NCI-H146 treated with DMSO at 0.1 percent for 48 hours (cell line): ENCODE measurements around the gene MYOM3.

Experiments
- DNase-seq: peaks from one replicate; lab custom pipeline; 2025; ENCODE audit not compliant: unreplicated experiment; lab: John Stamatoyannopoulos, UW

MYOM3 gene

DNA sequence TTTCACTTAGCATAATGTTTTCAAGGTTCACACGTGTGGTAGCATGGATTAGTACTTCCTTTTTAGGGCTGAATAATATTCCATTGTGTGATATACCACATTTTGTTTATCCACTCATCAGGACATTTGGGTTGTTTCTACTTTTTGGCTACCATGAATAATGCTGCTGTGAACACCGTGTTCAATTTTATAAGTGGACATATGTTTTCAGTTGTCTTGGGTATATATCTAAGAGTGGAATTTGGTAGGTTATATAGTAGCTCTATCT is 27.2 kb upstream of the MYOM3 start:
- DNase-seq, result no peak

DNA sequence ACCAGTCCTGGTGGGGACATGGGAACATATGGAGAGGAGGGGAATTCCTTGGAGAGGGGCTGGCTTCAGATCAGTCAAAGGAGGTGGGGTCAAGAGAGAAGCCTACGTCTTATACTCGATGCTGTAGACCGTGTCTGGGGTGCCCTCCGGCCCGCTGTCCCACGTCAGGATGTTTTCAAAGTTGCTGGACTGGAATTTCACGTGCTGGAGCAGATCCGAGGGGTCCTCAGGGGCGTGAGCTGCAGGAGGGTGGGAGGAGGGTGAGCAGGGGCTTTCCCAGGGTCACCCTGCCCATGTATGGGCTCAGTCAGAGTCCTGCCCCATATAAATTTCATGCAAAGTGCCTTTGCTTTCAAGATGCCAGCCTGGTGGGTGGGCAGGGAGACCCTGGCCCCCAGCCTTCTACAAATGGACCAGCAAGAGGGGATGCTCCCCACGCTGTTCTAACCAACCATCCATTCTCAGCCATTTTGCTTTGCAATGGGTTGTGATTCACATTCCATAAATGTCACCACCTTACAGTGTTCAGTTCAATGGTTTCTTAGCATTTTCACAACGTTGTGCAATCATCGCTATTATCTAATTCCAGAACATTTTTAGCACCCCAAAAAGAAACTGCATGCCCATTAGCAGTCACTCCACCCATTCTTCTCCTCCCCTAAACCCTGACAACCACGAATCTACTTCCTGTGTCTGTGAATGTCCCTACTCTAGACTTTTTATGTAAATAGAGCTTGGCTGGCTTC is 26.7 kb upstream of the MYOM3 start:
- DNase-seq, result no peak

DNA sequence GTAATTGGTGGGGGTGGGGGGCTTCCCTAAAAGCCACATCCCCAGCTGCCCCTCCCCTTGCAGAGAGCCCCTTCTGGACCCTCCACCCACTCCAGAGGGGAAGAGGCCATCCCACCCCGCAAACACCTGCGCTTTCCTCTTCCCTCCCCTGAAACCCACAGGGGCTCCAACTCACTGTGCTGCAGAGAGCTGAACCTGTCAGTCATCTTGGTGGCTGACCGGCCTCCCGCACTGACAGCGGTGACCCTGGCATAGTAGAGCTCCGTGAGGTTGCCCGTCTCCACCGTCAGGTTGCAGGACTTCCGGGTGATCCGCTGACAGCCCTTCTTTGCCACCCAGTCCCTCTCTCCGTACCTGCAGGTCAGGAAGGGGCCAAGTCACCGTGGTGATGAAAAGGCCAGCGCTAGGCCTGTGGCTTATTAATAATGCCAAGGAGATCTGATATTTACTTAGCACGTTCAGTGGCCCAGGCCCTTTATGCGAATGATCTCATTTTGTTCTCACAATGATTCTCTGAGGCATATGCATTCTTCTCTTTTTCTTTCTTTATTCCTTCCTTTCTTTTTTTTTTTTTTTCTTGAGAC is 25.1 kb upstream of the MYOM3 start:
- DNase-seq, result no peak

DNA sequence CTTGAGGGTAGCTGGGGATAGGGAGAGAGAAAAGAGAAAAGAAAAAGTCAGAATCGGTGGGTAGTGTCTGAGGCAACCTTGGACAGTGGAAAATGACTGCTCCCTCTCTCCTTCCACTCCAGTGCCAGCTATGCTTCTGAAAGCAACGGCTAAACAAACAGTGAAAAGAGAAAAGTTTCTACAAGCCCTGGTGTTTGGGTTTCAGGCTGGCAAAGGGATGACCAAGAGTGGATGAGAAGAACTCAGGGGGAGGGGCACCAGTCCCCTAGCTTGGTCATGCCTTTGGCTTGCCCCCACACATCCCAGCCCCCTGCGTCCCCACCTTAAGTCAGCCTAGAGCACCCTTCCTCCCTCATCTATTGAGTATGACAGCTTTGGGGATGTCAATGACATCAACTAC is 22.4 kb upstream of the MYOM3 start:
- DNase-seq, result no peak

DNA sequence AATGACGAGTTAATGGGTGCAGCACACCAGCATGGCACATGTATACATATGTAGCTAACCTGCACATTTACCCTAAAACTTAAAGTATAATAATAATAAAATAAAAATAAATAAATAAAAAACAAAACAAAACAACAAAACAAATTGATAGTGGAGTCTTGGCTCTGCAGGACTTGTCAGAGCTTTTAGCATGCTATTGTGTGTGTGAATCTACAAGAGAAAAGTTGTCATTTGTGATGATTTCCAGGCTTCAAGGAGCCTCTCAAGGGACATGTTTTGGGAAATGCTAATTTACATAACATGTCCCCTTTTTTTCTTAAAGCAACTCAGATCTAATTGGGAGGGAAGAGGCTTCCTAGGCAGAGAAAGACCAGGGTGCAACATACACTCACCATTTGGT is 21.9 kb upstream of the MYOM3 start:
- no peak for DNase-seq

DNA sequence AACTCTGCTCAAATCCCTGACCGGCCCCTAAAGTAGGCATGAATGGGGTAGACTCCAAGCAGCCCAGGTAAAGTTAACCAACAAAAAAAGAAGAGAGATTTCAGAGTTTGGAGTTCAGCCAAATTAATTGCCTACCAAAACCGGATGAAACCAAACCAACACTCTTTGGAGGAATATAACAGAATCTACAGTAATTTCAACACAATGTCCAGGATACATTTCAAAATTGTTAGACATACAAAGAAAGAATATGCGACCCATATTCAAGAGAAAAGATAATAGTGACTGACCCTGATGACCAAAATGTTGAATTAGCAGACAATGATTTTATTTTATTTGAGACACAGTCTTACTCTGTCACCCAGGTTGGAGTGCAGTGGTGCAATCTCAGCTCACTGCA is 18.4 kb upstream of the MYOM3 start:
- no peak for DNase-seq

DNA sequence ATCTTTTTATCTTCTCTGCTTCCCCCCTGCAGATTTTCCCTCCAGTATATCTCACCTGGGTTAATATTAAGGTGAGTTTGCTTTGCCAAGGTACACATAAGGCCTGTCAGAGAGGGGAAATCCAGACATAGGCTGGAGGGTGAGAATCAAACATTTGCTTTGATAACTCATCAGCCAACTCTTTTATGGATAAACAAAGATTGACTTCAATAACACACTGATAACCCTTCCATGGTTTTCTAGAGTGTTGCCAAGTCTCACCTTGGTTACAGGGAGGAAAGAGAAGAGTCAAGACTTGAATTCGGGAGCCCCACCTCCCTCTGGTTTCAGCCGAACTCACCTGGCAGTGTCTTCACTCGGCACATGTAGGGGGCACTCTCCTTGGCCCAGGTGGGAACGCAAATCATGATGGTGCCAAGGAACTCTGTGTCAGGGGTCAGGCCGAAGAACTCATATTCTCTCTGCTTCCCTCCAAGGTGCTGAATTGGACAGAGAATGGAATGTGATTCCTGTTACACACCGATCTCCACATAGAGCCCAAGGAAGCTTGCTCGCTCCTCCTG is 15.9 kb upstream of the MYOM3 start:
- no peak for DNase-seq

DNA sequence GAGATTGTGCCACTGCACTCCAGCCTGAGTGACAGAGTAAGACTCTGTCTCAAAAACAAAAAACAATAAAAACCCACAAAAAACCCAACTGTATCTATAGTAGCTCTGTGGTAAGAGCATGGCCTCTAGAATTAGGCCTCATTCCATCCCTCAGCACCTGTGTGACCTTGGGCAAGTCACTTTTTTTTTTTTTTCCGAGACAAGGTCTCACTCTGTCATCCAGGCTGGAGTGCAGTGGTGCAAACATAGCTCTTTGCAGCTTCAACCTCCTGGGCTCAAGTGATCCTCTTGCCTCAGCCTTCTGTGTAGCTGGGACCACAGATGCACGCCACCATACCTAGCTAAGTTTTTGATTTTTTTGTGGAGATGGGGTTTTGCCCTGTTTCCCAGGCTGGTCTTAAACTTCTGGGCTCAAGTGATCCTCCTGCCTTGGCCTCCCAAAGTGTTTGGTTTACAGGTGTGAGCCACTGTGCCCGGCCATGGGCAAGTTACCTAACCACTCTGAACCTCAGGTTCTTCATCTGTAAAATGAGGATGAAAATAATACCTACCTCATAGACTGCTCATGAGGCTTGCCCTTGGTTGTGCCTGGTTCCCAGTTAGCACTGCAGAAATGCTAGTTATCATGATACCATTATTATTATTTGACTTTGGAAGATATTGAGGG is 15.3 kb upstream of the MYOM3 start:
- no peak for DNase-seq

DNA sequence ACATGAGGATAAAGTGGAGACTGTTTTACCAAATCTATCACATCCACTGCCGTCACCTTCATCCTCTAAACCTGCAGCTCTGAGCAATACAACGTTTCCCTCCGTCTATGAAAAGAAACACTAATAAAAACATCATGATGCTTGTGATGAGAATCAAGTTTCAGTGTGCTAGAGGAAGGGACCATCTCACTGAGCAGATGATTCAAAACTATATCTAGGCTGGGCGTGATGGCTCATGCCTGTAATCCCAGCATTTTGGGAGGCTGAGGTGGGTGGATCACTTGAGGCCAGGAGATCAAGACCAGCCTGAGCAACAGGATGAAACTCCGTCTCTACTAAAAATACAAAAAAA is 14.7 kb upstream of the MYOM3 start:
- DNase-seq, result no peak

DNA sequence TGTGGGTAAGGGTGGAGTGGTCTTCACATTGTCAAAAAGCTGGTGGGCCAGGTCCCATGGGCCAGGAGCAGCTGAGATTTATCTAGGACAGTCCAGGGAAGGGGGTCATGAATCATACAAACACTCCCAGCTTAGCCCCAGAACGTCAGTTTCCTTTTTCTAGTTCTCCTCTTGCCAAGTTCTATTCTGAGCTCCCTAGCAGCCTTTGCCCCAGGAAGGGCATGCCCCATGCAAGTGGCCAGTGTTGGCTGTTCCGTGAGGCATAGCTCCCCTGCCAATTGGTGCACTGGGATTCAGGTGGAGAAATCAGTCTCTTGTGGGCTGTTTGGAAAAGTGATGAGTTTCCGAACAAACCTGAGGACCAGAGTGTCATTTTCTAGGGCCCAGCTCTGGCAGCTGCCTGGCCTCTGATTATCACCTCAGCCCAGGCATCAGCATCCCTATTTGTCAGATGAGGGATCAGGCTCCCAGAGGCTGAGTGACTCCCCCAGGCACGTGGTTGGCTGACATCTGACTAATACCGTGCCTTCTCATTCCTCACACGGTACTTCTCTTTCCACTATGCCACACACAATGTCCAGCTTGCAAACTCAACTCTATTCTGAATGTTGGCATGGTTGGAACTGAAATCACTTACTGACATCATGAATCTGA is 14.2 kb upstream of the MYOM3 start:
- no peak for DNase-seq

DNA sequence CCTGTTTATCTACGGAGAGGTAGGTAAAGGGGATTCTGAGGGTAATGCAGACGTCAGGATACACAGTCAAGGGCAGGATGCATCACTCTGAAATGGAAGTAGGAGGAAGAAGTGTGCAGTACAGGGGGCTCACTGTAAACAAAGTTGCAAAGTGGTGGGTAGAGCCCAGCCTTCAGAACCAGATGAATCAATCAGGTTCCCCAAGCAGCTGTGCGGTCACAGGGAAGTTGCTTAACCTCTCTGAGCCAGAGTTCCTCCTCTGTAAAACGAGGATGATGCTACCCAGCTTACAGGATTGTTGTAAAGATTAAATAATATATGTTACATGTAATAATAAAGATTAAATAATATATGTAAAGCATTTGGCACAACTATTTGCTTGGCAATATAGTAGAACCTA is 13.5 kb upstream of the MYOM3 start:
- DNase-seq, result no peak

DNA sequence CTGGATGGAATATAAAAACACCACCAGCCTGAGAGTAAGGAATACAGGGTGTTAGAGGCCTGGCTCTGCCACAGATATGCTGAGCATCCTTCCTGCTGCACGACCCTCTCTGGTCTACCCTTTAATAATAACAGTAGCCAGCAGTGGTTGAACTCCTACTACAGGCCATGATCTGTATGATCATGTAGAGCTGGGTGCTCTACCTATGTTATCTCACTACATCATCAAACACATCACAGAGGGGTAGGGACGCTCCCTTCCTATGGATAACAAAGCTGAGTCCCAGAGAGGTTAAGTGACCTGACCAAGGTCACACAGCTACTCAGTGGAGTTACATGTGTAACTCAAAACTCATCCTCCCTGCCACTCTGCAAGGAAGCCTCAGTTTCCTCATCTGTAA is 13.0 kb upstream of the MYOM3 start:
- DNase-seq, result no peak

DNA sequence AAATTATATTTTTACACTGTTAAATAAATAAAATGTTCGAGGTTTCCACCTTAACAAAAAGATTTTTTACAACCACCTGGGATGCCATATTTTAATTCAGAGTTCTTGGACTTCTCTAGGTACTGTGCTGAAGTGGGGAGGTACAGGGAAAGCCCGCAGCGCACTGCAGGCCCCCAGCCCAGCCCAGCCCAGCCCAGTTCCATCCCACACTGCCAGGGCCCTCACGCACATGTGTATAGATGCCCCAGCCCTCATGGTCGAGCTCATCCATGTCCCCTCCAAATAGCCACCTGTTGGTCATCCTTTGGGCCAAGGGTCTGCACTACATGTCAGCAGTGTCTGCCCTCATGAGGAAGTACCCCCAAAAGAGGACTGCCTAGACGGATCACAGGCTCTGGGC is 11.7 kb upstream of the MYOM3 start:
- DNase-seq, result no peak

DNA sequence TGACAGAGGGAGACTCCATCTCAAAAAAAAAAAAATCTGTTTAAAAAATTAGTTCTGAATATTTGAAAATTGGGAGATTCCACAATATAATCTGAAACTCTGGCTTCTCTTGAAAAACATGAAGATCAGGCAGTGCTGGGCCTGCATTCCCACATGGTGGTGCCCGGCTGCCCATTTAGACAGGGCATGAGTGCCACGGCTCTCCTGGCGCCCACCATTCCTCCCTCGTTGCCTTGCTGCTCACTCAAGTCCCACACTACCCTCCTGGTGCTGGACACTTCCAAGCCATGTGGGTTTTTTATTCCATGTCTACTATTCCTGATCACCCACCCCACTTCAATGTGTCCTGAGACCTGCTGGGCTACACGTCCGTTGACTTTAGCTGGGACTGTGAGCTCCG is 10.8 kb upstream of the MYOM3 start:
- DNase-seq, result no peak

DNA sequence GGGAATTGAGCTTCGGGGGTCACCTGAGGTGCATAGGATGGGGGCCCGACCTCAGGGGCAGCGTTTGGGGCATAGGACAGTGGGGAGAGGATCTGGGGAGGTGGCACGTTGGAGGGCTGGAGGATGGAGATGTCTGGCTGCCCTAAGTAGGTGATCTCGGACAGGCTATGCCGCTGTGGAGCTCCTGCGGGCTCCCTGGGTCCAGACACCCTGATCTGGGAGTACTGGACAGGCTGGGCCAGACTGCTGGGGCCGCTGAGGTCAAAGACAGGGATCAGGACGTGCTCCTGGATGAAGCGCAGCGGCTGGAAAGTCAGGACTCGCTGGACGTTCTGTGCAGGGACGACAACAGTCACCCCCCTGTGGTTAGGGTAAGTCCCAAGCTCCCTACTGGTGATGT is 9.5 kb upstream of the MYOM3 start:
- no peak for DNase-seq

DNA sequence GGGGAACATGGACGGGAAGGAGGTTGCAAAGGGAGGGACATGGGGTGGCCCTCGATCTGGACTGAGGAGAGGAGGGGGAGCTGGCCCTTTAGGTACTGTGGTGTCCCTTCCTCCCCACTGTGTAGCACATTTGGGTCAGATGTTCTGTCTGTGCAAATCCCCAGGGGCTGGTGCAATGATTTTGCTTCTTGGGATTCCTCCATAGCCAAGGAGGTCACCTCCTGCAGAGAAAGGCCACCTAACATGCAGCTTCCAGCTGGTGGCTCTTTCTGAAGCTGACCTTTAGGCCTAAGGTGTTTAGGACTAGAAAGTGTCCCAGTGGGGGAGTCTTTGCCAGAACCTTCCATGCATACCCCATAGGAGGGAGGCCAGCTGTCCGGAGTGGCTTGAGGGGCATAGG is 9.0 kb upstream of the MYOM3 start:
- no peak for DNase-seq

DNA sequence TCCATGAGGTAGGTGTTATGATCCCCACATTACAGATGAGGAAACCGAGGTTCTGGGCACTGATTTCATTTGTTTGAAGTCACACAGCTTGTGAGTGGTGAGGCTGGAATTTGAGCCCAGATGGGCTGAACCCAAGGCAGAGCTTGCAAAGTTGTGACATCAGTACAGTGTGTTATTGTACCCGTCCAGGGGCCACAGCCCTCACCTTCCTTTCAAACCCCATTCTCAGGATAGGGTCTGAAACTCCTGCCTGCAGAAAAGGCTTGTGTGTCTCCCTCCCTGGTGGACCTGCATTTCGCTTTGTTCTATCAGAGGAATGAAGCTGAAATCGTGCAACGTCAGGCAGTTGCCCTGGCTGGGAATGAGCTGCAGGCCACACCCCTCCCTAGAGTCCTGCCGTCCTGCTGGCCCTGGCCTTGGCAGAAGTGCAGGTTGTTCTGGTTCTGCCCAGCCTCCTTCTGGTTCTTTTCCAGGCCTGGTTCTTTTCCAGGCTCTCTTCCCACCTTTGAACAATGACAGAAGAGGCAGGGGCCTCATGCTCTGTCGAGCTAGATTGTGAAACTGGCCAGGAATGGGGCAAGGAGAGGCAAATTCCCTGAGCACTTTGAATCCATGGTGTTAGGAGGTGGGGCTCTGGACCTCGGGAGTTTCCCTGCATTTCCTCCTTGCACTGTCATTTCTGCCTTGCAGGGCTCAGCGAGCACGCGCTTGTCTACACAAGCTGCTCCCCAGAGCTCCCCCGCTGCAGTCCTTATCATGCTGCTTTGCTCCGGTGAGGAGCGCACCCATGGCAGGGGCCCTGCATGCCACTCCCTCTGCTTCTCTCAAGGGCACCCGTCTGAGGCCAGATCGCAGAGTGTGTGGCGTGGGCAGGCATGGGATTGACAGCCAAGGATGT is 8.2 kb upstream of the MYOM3 start:
- no peak for DNase-seq

DNA sequence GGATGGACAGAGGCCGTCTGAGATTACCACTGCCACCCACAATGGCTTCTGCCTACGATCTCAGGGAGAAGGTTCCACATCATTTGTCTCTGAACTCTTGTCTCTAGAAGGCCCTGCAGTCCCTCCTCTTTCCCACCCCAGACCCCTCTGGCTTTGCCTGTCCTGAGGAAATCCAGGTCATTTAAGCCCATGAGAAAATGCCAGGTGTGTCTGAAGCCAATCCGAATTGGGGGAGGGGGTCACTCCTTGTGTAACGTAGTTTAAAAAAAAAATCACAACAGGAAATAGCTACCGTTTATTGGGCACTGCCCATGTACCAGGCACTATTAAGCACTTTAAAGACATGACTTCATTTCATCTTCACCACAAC is 7.5 kb upstream of the MYOM3 start:
- DNase-seq, result no peak

DNA sequence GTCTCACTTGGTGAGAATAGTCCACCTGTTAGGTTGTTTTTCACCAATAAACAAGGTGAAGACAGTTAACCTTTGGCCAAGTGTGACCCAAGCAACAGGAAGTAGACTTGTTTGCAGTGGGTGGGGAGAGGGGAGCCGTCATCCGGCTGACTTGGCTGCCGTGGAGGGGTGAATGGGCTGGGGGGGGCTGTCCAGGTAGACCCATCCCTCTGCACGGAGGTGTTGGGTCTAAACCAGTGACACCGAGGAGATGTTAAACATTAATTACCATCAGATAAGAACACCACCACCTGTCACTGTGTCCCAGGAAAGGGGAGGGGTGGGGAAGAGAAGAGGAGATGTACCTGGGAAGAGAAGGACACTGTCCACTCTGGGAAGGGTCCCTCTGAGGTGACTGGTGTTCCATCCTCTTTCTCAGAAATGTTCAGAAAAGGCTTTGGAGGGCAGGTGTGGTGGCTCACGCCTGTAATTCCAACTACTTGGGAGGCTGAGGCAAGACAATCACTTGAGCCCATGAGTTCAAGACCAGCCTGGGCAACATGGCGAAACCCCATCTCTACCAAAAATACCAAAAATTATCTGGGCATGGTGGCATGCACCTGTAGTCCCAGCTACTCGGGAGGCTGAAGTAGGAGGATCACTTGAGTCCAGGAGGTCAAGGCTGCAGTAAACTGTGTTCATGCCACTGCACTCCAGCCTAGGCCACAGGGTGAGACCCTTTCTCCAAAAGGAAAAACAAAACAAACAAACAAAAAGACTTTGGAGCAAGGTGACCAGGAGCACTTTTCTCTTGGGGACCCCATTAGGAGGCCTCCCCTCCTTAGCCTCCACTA is 6.7 kb upstream of the MYOM3 start:
- no peak for DNase-seq

DNA sequence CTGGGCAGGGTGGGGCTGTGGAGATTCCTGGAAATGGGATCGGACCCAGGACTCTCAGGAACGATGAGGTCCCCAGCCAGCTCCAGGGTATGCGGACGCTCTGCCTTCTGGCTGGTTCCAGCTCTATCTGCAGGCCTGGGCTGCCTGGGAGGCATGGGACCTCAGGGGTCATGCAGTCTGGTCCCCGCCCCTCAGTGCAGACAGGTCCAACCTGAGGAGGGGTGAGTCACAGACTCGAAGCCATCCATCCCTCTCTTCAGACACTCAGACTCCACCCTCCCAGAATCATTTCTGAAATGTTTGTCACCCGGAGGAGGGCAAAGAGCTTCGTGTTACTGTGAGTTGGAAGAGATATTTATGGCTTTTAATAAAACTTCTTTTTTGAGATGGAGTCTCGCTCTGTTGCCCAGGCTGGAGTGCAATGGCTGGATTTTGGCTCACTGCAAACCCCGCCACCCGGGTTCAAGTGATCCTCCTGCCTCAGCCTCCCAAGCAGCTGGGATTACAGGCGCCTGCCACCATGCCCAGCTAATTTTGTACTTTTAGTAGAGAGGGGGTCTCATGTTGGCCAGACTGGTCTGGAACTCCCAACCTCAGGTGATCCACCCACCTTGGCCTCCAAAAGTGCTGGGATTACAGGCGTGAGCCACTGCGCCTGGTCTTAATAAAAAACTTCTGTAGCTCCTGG is 5.9 kb upstream of the MYOM3 start:
- no peak for DNase-seq
